GM19467 (cell line): ENCODE data around the gene CACNA1C.
"Not testable (repeated sequence)": the region's sequence is repeated elsewhere in the genome, so short reads cannot be mapped to it uniquely, and the experiment has no call there.

ENCODE experiments used
- ATAC-seq: cut with Tn5 transposase; IDR thresholded peaks from one replicate; pipeline ENCODE4 v1.9.1; 2021; ENCODE audit warnings: mild to moderate bottlenecking, moderate library complexity; ENCODE audit not compliant: unreplicated experiment

The CACNA1C gene

DNA sequence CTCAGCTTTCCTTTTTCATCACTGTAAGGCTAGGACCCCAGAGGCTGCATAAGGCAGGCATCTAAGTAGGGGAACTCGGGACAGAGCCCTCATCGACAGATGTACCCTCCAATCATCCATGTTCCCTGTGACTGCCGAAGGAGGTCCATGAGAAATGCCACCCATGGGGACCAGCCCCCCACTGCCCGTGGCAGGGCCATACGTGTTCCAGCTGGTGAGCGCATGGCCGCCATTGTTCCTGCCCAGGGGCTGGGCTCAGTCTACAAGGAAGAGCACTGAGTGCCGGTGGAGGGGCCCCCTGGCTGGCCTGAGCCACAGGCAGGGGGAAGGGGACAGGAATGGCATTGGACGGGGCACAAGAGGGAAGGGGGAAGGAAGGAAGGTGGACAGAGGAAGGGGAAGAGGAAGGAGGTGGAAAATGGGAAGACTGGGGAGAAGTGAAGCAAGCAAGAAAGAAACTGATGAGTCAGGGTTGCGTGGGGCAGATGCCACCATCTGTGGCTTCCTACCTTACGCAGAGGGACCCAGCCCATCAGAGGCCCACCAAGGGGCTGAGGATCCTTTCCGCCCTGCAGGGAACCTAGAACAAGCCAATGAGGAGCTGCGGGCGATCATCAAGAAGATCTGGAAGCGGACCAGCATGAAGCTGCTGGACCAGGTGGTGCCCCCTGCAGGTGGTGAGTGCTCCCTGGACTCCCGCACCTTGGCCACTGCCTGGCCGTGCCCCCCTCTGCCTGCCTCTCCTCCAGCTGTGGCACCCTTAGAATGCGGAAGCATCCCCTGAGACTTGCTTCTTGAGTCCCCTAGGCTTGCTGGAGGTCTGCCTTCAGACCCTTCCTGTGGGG, 621.4 kb downstream of the CACNA1C start:
- ATAC-seq = no peak

GRCh38 chr12:2675776-2676175, 623.0 kb downstream of the CACNA1C start:
- ATAC-seq = no peak

GRCh38 chr12:2677142-2677880, 624.5 kb downstream of the CACNA1C start:
- no peak for ATAC-seq

DNA sequence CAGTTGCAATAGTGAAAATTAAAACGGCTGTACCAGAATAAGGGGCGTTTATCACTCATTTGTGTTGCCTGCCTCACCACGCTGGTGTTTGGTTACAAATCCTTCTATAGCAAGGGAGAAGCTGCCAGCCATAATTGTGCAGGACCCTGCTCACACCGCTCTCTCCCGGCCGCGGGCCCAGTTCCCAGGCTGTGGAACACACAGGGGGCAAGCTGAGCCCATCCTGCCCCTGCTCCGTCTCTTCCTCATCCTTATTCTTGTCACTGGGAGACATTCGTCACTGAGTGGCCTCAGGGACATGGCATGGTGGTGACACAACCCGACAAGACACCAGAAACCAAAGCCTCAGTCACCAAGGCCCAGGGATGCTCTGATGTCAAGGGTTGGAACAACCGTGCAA, 625.6 kb downstream of the CACNA1C start:
- no peak for ATAC-seq

DNA sequence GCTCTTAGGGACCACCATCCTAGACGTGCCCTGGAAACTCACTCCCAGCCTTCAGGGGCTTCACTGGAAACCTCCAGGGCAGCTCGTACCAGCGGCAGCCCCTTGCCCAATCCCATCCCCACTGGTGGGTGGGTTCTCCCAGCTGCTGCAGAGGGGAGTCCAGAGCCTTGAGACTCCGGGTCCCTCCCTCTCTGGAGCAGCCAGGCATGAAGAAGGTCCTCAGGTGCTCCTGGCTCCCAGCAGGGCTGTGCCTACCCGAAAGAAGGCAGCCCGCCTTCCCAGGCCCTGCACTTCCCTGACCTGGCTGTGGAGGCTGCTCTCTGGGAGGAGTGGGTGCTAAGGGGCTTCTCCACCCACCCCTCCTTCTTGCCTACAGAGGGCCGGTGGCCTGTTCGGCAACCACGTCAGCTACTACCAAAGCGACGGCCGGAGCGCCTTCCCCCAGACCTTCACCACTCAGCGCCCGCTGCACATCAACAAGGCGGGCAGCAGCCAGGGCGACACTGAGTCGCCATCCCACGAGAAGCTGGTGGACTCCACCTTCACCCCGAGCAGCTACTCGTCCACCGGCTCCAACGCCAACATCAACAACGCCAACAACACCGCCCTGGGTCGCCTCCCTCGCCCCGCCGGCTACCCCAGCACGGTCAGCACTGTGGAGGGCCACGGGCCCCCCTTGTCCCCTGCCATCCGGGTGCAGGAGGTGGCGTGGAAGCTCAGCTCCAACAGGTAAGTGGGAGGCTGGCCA, 626.5 kb downstream of the CACNA1C start:
- ATAC-seq = no peak

GRCh38 chr12:2679816-2680675, 627.3 kb downstream of the CACNA1C start:
- no peak for ATAC-seq

GRCh38 chr12:2680676-2681039, 627.9 kb downstream of the CACNA1C start:
- no peak for ATAC-seq

DNA sequence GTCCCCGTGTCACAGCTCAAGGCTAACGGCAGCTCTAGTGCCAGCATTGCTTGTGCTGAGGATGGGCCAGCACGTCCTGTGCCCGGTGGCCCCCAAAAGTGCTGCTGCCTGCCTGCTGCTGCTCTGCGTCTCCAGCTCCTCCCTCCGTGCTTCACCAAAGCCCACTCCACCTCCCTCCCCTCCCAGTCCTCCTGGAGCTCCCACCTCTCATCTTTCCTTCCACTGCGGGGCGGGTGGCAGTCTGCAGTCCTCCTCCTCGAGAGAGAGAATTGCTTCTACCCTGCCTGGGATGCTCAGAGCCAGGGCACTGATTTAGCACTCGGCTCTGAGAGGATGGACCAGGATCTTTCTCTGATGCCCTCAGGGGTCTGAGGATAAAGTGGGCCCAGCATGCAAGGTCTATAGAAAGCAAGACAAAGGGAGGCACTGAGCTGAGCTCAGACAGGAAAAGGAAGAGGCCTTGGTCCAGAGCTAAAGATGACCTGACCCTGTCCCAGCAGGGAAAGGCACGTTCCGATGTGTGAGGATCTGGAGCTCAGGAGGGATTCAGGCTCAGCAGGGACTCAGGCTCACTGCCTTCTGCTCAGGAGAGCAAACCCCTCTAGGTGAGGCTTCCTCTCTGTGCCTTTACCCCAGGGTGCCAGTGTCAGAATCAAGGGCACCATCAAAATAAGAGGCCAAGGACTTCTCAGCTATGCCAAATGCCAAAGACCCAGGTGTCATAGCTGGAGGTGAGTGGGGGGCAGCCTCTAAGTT, 628.8 kb downstream of the CACNA1C start:
- no peak for ATAC-seq

DNA sequence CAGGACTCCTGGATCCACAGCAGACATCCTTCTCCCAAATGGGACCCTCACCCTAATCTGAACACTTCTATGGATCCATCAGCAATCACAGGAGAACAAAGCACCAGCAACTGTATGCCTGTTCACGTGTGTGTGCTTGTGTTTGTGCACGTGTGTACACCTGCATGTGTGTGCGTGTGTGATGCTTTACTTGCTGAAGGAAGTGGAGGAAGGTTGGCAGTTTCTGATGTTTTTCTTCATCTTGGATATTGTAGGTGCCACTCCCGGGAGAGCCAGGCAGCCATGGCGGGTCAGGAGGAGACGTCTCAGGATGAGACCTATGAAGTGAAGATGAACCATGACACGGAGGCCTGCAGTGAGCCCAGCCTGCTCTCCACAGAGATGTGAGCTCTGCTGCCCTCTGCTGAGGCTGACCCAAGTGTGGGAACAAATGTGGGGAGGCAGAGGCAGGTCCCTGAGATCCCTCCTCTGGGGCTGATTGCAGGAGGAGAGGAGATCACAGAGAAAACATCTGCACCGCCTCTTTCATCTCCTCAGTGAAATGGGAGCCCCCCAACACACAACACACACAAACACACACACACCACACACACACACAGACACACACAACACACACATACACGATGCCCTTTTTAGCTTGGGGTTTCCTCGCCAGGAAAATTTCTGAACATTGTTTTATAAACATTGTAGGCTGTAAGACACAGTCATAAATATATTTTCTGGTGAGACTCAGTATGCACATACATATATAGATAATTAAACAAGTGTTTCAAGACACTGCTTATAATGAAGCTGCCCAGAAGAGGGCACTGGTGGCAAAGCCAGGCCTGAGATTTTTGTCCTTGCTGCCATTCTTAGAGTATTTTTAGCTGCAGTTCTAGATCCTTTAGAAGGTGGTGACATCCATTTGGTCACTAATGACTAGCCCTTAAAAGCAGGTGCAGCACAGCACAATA, 629.8 kb downstream of the CACNA1C start:
- ATAC-seq = no peak

DNA sequence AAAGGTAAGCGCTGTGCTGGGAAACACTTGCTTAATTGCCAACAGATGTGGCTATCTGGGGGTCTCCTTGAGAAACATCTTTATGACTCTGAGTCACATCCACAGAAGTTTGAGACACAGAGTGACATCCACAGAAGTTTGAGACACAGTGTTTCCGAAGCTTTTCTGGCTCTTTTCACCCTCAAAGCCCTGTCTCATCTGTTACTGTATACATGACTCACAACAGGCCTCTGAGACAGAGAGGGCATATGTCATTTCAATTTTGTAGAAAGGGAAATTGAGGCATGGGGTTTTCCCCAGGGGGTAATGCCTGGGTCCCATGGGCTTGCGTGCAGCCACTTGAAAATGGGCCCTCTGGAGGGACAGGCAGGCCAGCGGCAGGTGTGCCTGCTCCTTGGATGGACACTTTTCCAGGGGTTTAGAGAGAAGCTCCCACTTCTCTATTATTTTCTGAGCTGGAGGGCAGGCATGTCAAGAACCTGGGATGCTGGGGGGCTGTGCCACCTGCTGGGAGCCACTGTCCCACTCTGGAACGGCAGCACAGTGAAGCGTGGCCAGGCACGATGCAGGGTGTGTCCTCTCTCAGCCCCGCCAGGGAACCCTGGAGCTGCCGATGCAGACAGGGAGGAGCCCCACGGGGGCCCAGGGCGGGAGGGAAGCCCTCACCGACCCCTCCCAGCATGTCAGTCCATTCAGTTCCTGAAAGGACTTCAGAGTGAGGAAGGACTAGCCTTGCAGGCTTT, 630.7 kb downstream of the CACNA1C start:
- no peak for ATAC-seq

DNA sequence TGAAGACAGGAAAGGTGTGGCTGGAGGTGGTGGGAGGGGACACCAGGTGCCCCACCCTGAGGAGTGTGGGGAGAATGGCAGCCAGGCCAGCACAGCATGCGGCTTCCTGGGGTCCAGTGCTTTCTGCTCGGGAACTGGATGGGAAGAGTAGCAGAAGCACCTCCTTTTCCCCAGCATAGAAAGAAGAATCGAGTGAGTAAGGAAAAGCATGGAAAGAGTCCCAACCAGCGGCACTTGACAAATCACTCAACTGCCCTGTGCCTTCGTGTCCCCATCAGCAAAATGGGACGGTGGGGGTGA, 631.2 kb downstream of the CACNA1C start:
- ATAC-seq = not testable (repeated sequence)

GRCh38 chr12:2685620-2686279, 633.0 kb downstream of the CACNA1C start:
- ATAC-seq = not testable (repeated sequence)

- ATAC-seq = no peak
Observed at GRCh38 chr12:2686280-2686646, 633.5 kb downstream of the CACNA1C start.

DNA sequence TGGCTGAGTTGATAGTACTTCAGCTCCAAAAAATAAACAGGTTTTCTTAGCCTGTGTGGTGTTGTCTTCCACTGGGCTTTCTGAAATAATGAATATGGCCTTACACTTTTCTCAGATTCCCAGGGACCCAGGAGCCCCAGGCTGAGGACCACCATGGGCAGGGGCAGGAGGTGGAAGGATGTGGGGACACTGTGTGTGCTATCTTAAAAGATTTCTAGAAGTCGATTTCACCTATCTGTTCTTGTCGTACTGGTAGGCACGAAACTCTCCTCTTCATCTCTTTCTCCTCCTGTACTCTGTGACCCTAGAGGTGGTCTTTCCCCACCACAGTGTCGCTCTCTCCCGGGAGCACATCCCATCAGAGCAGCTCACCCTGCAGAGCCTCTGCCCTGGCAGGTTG, 634.3 kb downstream of the CACNA1C start:
- ATAC-seq = no peak

DNA sequence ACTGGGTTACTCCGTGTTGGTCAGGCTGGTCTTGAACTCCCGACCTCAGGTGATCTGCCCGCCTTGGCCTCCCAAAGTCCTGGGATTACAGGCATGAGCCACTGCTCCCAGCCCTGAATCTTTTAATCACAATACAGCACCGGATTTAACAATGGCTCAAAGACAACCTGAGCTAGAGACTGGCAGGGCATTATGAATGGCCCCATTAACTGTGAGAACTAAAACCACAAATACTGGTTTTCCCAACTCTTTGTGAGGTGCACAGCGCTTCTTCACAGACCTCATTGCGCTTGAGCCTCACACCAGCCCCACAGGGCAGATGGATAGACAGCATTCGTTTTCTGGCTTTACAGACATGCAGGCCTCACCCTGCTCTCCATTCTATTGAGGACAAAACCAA, 634.9 kb downstream of the CACNA1C start:
- ATAC-seq = no peak

- no peak for ATAC-seq
Observed at GRCh38 chr12:2688381-2688931, 635.7 kb downstream of the CACNA1C start.

GRCh38 chr12:2689393-2689792, 636.6 kb downstream of the CACNA1C start:
- ATAC-seq = no peak

DNA sequence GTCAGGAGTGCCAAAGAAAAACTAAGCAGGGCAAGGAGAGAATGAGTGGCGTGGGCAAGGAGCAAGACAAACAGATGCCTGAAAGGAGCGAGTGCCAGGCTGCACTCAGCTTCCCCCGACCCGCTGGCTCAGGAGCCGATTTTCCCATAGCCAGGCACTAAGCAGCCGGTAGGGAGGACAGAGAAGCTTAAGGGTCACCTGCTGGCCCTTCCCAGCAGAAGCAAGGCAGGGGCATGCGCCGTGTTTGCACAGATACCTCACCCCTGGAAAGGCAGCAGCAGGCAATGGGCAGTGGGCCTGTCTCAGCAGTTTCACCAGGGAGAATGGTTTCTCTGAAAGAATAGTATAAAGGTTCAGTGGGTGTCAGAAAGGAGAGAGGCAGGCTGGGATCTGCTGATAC, 637.1 kb downstream of the CACNA1C start:
- ATAC-seq = no peak
